Esophagus squamous epithelium (tissue), 4 donors: ENCODE results near the gene AK1.

Source experiments
- CTCF ChIP-seq, 6 experiments: fragments of 450-650 bp in 4 of 6; fragments of 200-600 bp in 2 of 6; sonication (generic) in 2 of 6; IDR thresholded peaks; one replicate each; pipeline ENCODE4 v1.5.1; 2016 to 2019; ENCODE audit warnings: antibody characterized with exemption in 6 of 6, mild to moderate bottlenecking in 4 of 6, moderate library complexity in 4 of 6
- POLR2A ChIP-seq, 4 donors: fragments of 450-650 bp; IDR thresholded peaks; one replicate each; pipeline ENCODE4 v1.6.1; 2017; ENCODE audit warnings: antibody characterized with exemption in 4 of 4, mild to moderate bottlenecking in 4 of 4, moderate library complexity in 3 of 4

DNA sequence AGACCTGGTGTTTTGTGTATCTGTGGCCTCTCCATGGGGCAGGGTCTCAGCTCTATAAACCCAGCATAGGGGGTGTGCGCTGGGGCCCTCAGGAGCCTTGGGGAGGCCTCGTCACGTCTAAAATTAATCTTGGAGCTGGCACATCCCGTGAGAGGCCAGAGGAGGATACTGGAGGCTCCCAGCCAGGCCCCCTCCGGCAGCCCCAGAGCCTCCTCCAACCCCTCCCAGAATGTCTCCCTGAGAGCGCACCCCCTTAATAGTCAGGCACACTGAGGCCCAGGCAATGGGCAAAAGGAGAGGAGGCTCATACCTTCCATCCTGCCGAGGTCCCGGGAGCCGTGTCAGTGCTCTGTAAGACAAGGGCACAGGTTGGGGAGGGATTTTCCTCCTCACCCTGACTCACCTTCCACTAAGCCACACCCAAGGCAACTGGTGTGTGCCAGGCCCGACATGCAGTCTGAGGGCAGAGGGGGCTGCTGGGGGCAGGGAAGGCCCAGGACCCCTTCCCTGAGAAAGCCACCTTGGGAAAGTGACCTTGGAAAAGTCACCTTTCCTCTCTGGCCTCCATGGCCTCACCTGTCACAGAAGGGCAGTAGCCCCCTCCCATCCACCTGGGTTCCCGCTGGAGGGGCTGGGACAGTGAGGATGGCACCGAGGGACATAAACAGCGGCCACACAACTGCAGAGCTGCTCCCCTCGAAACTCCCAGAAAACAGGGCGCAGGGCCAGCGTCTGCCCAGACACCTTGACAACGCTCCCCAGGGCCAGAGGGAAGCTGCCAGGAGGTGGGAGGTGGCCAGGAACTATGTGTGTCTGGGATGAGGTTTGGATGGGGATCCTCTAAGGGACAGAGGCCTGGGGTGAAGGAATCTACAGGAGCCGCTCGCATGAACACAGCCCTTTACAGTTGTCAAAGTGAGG, 2.9 kb downstream of the AK1 start:
- no peak for TF ChIP-seq CTCF (IDR thresholded peaks at IDR 0.05)
- TF ChIP-seq POLR2A (IDR thresholded peaks at IDR 0.05) = no peak
